Stimulated activated CD8-positive, alpha-beta memory T cell treated with anti-CD3 and anti-CD28 coated beads, Interleukin-15, amount 100 ng/mL, for 1 hour (primary cell): ENCODE results near the gene KCTD10.
"Not testable (repeated sequence)": the region's sequence is repeated elsewhere in the genome, so short reads cannot be mapped to it uniquely, and the experiment has no call there.

Source experiments
- DNase-seq: peaks from one replicate; pipeline ENCODE4 v3.0.0-alpha.2; 2020; ENCODE audit warnings: low read depth

KCTD10 gene

DNA sequence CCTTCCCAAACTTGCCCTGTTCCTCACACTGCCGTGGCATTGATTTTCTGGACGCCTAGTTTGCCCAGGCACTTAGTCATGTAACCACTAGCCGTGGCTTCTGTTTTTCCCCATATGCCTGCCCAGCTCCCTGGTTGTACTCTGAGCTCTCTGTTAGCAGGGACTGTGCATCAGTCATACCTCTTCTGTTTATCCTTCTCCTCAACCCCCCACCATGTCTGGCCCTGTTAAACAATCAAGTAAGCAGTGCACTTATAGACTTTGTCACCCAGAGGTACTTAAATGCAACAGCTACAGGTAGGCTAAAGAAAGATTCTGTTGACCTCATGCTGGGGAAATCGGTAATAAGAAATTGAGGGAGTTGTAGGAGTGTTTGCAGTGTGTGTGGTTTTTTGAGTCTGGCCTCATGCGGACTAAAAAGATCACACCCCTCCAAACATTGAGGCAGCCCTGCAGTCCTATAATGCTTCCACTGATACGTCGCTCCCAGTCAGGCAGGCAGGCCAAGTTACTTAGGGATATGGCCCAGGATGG is 17.3 kb upstream of the KCTD10 start:
- DNase-seq: no peak

DNA sequence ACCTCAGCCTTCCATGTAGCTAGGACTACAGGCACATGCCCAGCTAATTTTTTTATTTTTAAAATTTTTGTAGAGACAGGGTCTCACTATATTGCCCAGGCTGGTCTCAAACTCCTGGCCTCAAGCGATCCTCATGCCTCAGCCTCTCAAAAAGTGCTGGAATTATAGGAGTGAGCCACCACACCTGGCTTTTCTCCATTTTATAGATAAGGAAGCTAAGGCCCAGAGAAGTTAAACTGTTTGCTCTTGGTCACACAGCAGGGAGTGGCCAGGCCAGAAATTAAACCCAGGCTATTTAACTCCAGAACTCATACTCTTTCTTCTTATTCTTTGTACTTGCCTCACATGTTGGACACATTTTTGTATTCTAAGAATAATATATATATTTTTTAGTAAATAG is 16.8 kb upstream of the KCTD10 start:
- DNase-seq: no peak

DNA sequence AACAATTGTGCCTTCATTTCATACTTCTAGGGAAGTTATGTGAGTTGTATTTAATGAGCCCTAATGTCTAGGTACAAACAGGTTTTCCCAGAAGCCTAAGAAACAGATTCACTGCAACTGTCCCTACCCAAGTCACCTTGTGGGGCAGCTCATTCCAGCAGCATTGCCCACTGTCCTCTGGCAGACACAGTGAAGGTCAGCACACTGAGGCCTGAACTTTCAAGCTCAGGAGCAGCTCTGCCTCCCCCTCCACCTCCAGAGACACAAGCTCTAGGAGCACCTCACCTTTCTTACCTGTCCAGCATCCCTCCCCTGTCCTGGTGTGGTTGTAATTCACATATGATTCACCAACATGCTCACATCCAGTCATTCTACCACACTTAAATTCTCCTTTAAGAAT is 16.0 kb upstream of the KCTD10 start:
- no peak for DNase-seq

DNA sequence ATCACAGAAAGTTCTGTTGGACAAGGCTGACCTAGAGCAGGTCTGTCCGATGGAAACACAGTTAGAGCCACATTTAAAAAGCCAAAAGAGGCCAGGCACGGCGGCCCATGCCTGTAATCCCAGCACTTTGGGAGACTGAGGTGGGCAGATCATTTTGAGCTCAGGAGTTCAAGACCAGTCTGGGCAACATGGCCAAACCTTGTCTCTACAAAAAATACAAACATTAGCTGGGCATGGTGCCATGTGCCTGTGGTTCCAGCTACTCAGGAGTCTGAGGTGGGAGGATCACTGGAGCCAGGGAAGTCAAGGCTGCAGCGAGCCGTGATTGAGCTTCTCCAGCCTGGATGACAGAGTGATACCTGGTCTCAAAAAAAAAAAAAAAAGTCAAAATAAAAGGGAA is 15.3 kb upstream of the KCTD10 start:
- no peak for DNase-seq

DNA sequence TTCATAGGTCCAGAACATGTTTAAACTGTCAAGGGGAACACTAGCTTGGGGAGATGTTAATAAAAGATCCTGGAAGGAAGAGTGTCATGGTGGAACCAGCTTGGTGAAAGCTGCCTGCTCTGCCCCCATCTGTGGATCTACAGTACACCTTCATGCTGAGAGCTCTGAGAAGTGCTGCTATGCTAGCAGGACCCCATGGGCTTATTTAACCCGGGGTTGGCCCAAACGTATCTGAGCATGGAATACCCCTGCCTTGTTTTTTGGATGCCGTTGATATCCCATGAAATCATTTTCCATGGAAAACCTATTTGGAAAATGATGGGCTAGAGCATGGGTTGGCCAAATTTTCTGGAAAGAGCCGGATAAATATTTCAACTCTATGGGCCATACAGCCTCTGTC is 14.6 kb upstream of the KCTD10 start:
- DNase-seq: no peak

DNA sequence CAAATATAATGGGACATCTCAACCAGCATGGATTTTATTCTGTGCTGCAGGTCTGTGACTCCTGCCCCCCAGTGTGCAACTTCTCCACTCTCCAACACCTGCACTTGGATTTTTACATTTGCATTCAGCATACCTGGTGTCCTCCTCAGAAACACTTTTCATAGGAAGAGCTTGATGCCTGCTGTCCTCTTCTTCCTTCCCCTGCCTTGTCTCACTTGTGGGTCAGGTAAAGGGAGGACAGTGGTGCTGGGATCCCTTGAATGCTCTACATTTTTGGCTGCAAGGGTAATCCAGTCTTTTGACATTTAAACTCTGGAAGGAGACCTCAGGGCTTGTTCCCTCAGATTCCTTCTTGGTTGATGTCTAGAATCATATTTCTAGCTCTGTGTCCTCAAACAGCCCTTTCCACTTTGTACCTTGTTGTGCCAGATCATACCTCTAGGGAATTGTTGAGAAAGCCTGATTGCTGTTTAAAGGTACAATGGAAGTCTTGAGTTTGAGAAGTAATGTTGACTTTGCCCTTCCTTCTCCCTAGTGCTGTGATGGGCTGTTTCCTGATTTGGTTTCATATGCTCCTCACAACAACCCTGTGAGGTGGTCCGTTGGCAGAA is 13.0 kb upstream of the KCTD10 start:
- DNase-seq: no peak

DNA sequence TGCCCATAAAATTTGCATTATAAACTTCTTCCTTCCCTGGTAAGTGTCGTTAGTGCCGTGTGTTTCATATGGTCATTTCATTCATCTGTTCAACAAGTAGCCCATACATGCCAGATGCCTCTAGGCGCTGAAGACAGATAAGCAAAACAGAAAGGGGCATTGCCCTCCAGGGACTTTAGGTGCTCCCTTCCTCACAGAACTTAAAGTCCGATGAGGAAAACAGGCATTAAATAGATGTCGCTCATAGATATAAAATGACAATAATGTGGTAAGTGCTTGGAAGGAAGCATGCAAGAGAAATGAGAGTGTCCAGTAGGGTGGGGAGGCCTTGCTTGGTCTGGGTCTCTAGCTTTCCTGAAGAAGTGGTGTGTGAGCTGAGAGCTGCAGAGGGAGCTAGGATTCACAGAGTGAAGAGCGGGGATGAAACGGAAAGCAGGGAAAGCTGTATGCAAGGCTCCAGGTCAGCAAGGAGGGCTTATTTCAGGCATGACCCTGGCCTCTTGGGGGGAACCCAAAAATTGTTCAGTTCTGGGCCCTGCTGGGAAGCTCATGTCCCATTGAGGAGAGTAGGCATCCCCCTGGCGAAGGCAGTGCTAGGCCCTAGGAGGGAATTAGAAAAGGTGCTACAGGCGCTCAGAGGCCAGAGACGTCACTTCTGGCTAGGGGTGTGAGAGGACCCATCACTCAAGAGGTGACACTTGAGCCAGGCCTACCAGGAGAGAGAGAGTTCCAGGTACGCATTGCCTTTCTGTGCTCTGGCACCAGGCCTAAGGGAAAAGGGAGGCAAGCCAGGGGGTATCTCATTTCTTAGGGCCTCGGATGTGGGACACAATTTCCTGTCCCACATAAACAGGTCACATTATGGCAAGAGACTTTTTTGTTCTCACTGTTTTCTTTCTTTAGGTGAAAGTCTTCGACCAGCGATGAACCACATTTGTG is 12.2 kb upstream of the KCTD10 start:
- DNase-seq: no peak

DNA sequence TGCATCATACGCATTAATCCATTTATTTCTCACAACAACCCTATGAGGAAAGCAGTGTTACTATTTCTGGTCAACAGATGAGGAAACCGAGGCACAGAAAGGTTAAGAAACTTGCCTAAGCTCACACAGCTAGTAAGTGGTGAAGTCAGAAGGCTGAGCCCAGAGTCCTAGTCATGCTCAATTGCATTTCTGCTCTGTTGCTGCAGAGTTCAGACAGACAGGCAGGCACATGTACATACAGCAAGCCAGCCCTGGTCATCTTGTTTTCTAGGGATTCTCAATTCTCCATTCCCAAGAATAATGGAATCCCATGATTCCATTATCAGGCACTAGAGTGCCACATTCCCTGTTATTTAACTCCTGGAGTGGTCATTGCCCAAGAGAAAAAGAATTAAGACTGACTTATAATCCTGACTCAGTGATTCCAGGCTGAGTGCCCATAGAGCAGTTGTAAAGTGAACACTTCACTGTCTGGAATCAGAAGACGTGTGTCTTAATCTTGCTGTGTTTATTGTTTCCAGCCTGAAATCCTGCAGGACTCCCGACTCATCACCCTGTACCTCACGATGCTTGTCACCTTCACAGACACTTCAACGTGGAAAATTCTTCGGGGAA is 11.1 kb upstream of the KCTD10 start:
- no peak for DNase-seq

DNA sequence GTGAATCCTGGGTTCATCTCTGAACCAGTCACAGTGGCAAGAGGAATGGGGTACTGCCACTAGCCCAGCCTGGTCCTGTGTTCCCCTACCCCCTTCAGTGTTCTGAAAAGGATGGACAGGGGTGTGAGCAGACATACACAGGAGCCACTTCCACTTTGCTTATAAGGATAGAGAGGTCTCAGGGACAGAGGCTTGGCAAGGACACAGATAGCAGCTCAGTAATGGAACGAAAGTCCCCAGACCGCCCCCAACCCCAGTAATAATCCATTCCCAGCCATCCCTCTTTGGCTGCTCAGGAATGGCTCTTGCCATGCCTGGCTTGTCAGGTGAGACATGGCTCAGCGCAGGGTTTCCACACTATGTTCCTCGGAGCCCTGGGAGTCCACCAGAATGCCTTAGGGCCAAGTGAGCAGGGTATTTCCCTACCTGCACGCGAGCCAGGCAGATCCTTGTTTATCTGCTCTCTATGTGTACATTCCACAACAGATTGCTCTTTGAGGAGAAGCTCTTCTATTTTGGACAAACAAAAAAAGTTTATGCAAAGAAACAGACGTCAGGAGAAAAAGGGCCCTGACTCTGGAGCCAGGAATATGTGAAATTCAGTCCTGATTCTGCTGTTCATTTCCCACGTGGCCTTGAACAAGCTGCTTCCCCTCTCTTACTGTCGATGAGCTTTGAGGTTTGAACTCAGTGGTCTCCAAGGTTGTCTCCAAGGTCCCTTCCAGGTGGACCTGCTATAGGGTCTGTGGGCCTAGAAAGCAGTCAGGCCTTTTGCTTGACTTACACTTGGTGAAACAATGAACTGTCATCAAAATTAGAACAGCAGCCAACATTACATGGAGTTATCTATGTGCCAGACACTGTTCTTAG is 10.3 kb upstream of the KCTD10 start:
- no peak for DNase-seq

DNA sequence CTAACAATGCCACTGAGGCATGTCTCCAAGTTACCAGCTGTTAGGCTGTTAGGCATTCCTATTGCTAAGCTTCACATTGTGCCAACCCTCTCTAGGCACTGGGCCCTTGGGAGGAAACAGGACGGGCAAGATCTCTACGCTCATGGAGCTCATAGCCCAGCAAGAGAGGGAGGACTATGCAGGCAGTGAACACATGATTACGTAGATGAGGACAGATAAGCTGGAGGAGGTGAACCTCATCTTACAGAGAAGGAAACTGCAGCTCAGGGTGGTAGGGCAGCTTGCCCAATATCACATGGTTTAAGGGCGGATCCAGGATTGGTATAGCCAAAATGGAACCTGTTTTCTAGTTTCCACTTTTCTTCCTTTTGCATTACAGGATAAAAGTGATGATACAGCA is 8.1 kb upstream of the KCTD10 start:
- no peak for DNase-seq

DNA sequence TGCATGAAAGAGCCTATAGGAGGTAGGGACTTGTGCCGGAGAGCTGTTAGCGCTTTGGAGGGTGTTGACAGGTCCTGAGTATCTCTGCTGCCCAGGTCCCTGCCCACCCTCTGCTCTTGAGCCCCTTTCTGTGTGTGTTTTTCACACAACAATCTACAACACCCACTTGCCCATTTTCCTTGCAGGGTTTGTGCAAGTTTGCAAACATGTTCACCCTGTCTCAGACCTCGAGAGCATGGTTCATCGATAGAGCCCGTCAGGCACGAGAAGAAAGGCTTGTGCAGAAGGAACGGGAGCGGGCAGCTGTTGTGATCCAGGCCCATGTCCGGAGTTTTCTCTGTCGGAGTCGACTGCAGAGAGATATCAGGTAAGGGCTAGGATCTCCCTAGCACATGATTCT is 6.2 kb upstream of the KCTD10 start:
- no peak for DNase-seq

DNA sequence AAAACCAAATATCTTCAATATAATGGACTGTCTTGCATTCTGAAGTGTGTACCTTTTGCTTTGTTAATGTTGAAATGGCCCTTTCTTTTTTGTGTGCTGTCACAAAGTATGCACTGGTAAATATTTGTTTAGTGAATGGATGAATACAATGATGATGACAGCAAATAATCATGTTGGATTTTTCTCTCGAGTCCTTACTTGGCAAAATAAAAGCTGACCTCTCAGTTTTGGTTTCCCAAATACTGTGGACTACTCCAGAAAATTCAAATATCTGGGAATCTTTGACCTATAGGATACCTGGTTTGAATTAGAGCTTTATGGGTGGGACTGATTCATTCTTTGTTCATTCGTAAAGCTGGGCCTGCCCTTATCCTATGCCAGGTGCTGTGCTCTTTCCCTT is 5.8 kb upstream of the KCTD10 start:
- DNase-seq: no peak

DNA sequence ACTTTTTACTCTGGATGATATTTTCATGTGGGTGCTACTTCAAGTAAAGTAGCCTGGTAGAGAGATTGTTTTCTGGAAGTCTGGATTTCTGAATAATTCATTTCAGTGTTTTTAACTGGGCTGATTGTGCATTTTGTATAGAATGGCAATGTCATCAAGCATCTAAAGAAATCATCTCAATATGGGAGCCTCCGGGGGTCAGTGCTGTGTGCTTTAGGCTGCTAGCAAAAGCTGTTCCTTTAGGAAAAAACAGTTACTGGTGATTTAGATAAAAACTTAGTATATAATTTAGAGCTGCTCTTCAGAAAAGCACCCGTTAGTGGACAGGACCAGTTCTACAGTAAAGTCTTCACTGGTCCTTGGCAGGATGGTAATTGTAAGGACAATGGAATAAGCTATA is 5.4 kb upstream of the KCTD10 start:
- DNase-seq: no peak

DNA sequence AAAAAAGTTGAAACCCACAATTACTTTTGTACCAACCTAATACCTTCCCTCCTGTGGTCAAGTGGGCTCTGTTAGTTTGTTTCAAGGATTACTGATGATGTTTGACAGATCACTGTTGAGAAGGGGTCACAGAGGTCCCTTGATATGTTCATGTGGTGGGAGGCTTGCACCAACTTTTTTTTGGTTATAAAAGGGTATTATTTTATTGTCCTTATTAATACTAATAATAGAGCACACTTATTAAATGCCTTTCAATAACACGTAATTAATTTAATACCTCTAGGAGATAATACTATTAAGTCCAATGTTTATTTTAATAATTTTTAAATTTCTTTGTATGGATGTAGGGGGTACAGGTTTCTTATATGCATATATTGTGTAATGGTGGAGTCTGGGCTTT is 4.8 kb upstream of the KCTD10 start:
- no peak for DNase-seq

DNA sequence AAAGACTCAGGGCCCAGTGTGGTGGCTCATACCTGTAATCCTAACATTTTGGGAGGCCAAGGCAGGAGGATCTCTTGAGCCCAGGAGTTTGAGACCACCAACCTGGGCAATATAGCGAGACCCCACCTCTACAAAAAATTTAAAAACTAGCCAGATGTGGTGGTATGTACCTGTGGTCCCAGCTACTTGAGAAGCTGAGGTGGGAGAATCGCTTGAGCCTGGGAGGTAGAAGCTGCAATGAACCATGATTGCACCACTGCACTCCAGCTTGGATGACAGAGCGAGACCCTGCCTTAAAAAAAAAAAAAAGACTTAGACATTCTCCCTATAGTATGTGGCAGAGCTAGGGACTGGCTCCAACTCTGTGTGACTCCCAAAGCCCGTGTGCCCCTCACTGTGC is 3.3 kb upstream of the KCTD10 start:
- DNase-seq: no peak

DNA sequence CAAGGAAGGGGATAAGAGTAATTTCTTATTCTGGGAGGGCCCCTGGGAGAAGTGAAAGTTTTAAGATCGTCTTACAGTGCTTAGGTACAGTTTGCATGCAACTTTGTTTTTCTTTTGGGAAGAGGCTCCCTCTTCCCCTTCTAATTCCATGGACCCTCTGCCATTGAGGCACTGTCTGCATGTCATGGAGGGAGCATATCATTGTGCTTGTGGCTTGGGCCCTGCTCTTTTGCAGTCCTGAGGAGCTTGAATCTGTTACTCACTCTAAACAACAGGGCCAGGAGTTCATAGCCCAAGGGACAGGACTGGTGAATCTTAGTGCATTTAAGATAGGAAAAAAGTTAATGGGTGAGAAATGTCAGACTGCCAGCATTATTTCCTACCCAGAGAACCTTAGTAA is 2.7 kb upstream of the KCTD10 start:
- DNase-seq: no peak

DNA sequence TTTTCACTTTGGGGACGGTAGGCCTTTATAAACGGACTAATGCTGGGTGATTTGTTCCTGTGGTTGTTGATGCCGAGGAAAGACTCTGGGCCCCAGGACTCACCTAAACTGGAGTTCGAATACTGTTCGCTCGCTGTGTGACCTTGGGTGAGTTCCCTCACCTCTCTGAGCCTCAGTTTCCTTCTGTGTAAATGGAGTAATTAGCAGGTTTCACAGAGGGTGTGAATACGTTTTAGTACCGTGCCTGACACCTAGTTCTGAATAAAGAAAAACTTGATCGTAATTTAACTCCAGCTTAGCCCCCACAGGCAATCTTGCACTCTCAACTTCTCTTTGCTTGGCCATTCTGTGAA is 839 bp upstream of the KCTD10 start:
- no peak for DNase-seq

DNA sequence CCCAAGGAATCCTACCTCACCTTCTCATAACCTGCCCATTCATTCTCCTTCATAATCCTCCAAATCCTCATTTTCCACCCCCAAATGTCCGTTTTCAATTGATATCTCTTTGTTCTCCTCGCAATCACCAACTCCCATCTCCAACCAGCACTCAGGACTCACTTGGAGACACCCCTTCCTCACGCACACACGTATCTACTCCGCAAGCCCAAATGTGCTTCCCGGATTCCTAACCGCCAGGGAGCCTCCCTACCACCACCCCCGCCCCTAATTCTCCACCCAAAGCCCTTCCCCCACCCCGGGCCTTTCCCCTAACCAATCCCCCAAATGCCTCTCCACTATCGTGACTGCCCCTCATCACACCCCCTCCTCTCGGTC is 304 bp downstream of the KCTD10 start:
- DNase-seq: no peak

DNA sequence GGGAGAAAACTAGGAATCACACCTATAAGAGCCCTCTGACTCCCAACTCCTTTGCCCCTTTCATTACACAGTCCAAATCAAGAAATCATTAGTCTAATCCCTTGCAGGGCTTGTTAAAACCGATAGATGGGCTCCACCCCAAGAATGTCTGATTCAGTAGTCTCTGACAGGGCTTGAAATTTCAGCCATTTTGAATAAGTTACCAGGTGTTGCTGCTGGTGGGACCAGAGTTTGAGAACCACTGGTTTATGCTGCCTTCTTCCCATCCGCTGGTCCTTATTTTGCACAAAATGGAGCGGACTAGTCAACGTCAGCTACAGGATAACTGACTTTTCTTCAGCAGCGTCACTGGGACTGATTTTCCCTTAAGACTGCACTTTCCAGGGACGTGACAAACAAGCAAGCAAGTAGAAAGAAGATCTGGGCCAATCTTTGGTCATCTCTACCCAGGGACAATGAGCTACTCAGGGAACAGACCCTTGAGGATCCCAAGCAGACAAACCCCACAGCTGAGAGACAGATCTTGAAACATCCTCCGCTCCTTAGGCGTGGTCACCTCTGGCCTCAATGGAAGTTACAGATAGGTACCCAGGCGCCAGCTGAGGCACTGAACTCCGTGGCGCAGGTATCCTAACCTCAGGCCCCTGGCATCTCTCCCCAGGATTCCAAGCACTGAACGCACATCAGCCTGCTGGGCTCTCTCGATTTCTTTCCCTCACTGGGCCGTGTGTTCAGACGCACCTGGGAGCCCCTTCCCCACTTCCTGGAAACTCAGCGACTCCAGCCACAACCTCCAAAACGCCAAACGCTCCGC is 900 bp downstream of the KCTD10 start:
- no peak for DNase-seq

DNA sequence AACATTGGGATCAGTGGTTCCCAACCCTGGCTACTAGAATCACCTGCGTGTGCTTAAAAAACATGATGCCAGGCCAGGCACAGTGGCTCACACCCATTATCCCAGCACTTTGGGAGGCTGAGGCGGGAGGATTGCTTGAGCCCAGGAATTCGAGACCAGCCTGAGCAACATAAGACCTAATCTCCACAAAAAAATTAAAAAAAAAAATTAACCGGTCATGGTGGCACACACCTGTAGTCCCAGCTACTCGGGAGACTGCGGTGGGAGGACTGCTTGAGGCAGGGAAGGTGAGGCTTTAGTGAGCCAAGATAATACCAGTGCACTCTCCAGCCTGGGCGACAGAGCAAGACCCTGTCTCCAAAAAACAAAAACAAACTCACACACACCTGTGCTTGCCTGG is 2.0 kb downstream of the KCTD10 start:
- no peak for DNase-seq

DNA sequence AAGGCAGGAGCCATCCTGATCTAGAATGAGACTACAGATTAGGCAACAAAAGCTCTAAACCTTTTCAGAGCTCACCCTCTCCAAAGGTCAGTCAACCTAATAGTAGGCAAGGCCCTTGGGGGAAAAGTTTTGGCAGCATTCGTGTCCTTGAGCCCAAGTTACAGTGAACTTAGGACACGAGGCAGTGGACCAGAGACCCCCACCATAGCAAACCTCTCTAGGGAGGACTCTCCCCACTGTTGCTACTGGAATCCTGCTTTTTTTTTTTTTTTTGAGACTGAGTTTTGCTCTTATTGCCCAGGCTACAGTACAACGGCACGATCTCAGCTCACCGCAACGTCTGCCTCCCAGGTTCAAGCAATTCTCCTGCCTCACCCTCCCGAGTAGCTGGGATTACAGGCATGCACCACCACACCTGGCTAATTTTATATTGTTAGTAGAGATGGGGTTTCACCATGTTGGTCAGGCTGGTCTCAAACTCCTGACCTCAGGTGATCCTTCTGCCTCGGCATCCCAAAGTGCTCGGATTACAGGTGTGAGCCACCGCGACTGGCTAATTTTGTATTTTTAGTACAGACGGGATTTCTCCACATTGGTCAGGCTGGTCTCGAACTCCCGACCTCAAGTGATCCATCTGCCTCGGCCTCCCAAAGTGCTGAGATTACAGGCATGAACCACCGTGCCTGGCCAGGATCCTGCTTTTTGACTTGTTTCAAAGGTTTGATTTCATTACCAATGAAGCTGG is 3.4 kb downstream of the KCTD10 start:
- DNase-seq: not testable (repeated sequence)
